HFFc6 (cell line): ENCODE measurements around the gene MRTO4. TPM values are rescaled to one million over a fixed set of nuclear protein-coding genes. Genes with fewer than 3 reads are reported as not detected.

Source experiments
- DNase-seq: peaks from one replicate; pipeline ENCODE4 v3.0.0-alpha.2; 2018
- H3K27ac Mint-ChIP-seq: 2 replicates; pipeline ENCODE4 v1.8.0; 2020; ENCODE audit warnings: mild to moderate bottlenecking, mixed read lengths
- H3K27me3 Mint-ChIP-seq: 2 replicates; pipeline ENCODE4 v1.8.0; 2021; ENCODE audit warnings: mild to moderate bottlenecking, moderate library complexity, mixed read lengths; ENCODE audit not compliant: insufficient read depth
- H3K36me3 Mint-ChIP-seq: 2 replicates; pipeline ENCODE4 v1.8.0; 2021; ENCODE audit warnings: low read depth, mixed read lengths
- H3K4me1 Mint-ChIP-seq: 2 replicates; pipeline ENCODE4 v1.8.0; 2020; ENCODE audit warnings: low read depth, mixed read lengths
- H3K4me3 Mint-ChIP-seq: 2 replicates; pipeline ENCODE4 v1.8.0; 2020; ENCODE audit warnings: mild to moderate bottlenecking, moderate library complexity, mixed read lengths
- H3K9me3 Mint-ChIP-seq: 2 replicates; pipeline ENCODE4 v1.8.0; 2020; ENCODE audit warnings: mild to moderate bottlenecking, mixed read lengths
- CTCF ChIP-seq: fragments of 200-600 bp; sonication (generic); IDR thresholded peaks from 2 replicates; pipeline ENCODE4 v1.5.0; 2021; ENCODE audit warnings: antibody characterized with exemption, mild to moderate bottlenecking
- long read RNA-seq: library from polyadenylated mRNA; unstranded; transcript quantifications from one replicate; pipeline ENCODE4 v2.0.0, GENCODE V29; 2019
- total RNA-seq, 6 experiments: library from RNA; stranded (reverse); fragmentation: NEBNext Ultra II Directional; extraction: Animal tissue kit (Norgen Biotek cat#: 25700); gene quantifications; 2 replicates in 1 of 6; 3 replicates in 5 of 6; pipeline ENCODE4 v1.2.3, GENCODE V29; 2021

The MRTO4 gene
- total RNA-seq = 10 to 100 TPM; 40.0 to 61.9 (median 45.0) TPM
- long read RNA-seq, transcript MRTO4-201 (8 exons, 2,315 nt) = major isoform, 41 of 49 reads
- long read RNA-seq, partial matches to known transcripts = 0 of 49 reads
- long read RNA-seq, other reads (novel, unspliced or antisense) = 8 of 49 reads

- peaks cover 2% of the 10 kb centered on the region; the same call in 1 of the 2 replicates for H3K27me3 Mint-ChIP-seq
- peak; percentile 80 for DNase-seq
- peaks cover 22% of the 10 kb centered on the region for H3K4me1 Mint-ChIP-seq
- TF ChIP-seq CTCF = 0 out of 2 replicates have a peak, but pooled peaks have one; percentile 15
- H3K9me3 Mint-ChIP-seq = no peaks in the 10 kb centered on the region
- H3K4me3 Mint-ChIP-seq = peak within 1 kb of the TSS; percentile 99
- H3K27ac Mint-ChIP-seq = peak within 1 kb of the TSS; percentile 95
- H3K36me3 Mint-ChIP-seq = peaks cover 11% of the 10 kb centered on the region
These were observed at the start of gene MRTO4, which contains the start of gene EMC1 for GRCh38 chr1:19251305-19252196. MRTO4 (plus strand) TSS chr1:19251805; CDS start chr1:19251836, 31 bp downstream. EMC1 (minus strand) TSS chr1:19251524; CDS start chr1:19251509, 15 bp downstream.

- H3K27me3 Mint-ChIP-seq = no peaks in the 10 kb centered on the region
- H3K4me3 Mint-ChIP-seq = no peak overlapping the region; the same call in 1 of the 2 replicates
- H3K4me1 Mint-ChIP-seq = peaks cover 56% of the 10 kb centered on the region
- no peak for DNase-seq
- peak overlapping the region; percentile 34; the same call in 1 of the 2 replicates for H3K27ac Mint-ChIP-seq
- no peak for TF ChIP-seq CTCF
- H3K9me3 Mint-ChIP-seq = no peaks in the 10 kb centered on the region
- peaks cover 19% of the 10 kb centered on the region for H3K36me3 Mint-ChIP-seq
These were observed 49.2 kb upstream of the MRTO4 start for GRCh38 chr1:19202396-19202795.

GRCh38 chr1:19203440-19203839 lies 48.2 kb upstream of the MRTO4 start:
- Mint-ChIP-seq H3K36me3 (peaks cover 19% of the 10 kb centered on the region), H3K27me3 (no peaks in the 10 kb centered on the region), H3K4me1 (peaks cover 66% of the 10 kb centered on the region), H3K27ac (no peak overlapping the region; the same call in 1 of the 2 replicates), H3K9me3 (no peaks in the 10 kb centered on the region), H3K4me3 (no peak overlapping the region; the same call in 1 of the 2 replicates)
- peak; percentile 72 for DNase-seq
- no peak for TF ChIP-seq CTCF

GRCh38 chr1:19204446-19205266 lies 46.9 kb upstream of the MRTO4 start:
- peaks cover 23% of the 10 kb centered on the region for H3K36me3 Mint-ChIP-seq
- TF ChIP-seq CTCF = no peak
- H3K27me3 Mint-ChIP-seq = no peaks in the 10 kb centered on the region
- peak overlapping the region; percentile 66 for H3K27ac Mint-ChIP-seq
- DNase-seq = peak; percentile 6
- H3K4me1 Mint-ChIP-seq = peaks cover 69% of the 10 kb centered on the region
- H3K9me3 Mint-ChIP-seq = no peaks in the 10 kb centered on the region
- peak overlapping the region; percentile 36 for H3K4me3 Mint-ChIP-seq

GRCh38 chr1:19205403-19205802 lies 46.2 kb upstream of the MRTO4 start:
- H3K4me1 Mint-ChIP-seq = peaks cover 69% of the 10 kb centered on the region
- H3K4me3 Mint-ChIP-seq = no peak overlapping the region
- no peaks in the 10 kb centered on the region for H3K27me3 Mint-ChIP-seq
- no peak for DNase-seq
- H3K27ac Mint-ChIP-seq = peak overlapping the region; percentile 66
- H3K9me3 Mint-ChIP-seq = no peaks in the 10 kb centered on the region
- peaks cover 27% of the 10 kb centered on the region for H3K36me3 Mint-ChIP-seq
- TF ChIP-seq CTCF = no peak
